ENCODE measurements around the gene PRPSAP2. TPM values are rescaled to one million over a fixed set of nuclear protein-coding genes. Genes with fewer than 3 reads are reported as not detected.

PRPSAP2 gene
- total and polyA plus RNA-seq, 2 of the 8 experiments (the other 6 are each of a cell fraction or from before 2014, with no cell fraction given) = 28.7 to 50.5 TPM

DNA sequence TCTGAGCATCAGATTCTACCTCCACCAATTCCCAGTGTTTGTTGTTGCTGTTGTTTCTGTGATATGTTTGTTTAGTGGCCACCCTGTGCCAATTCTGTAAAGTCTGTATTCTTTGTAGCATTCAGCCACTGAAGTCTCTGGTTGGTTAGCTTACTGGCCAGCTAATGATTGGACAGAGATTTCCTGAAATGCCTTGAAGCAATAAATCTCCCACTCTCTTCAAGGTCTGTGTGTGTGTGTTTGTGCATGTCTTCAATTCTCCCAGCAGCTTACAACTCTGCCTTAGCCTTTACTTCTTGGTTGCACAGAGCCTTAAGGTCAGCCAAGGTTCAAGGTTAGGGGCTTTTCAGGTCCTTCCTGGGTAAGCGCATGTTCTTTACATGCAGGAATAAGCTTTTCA lies 38.2 kb downstream of the PRPSAP2 start:
- H2AFZ ChIP-seq (ENCODE audit: low read length) = no peak overlapping the region
- peaks cover 2% of the 10 kb centered on the region; the same call in 1 of the 2 replicates for H3K79me1 ChIP-seq (ENCODE audit: low read depth, low read length)
- no peaks in the 10 kb centered on the region; a peak in 1 of 4 replicates for H3K79me2 ChIP-seq (ENCODE audit: control insufficient read depth in 1 of 2, insufficient read depth in 2 of 2, low read length in 2 of 2)
- ChIA-PET CTCF (ENCODE audit: partially characterized antibody) (interaction anchor here (1.0 to 1.8 kb wide), 3 partner anchors 10 to 22 kb away, joined by 3 to 4 read pairs (median 3); no protein-coding TSS in a partner anchor), POLR2A (ENCODE audit: partially characterized antibody) (interaction anchor here (1.2 to 1.6 kb wide), 4 partner anchors 13 to 35 kb away, joined by 3 to 4 read pairs (median 4); no protein-coding TSS in a partner anchor)
- no peak overlapping the region for H3K56ac ChIP-seq (replicated peaks; ENCODE audit: insufficient read length, low read depth, low read length)
- no peaks in the 10 kb centered on the region for H3K9me3 ChIP-seq (ENCODE audit: insufficient read depth in 2 of 2, low read depth in 1 of 2, low read length in 1 of 2)
- H2BK120ac ChIP-seq (replicated peaks; ENCODE audit: low read depth, low read length) = no peak overlapping the region
- H2BK20ac ChIP-seq (ENCODE audit: low read length) = no peak overlapping the region
- no peaks in the 10 kb centered on the region for H4K20me1 ChIP-seq (replicated peaks in 1 of 2; ENCODE audit: control insufficient read depth in 1 of 2, insufficient read depth in 2 of 2, low read length in 2 of 2)
- H3K27ac ChIP-seq (ENCODE audit: low read depth, low read length) = no peak overlapping the region
- no peak overlapping the region for H2BK15ac ChIP-seq (ENCODE audit: low read length)
- 94% methylated on average over 1 of the region's 1 CpG; no CpG with 5 or more reads in 1 of the 2 experiments for WGBS, 2 experiments (ENCODE audit: extremely low coverage in 1 of 2, insufficient coverage in 1 of 2, insufficient read length in 1 of 2, insufficient replicate concordance in 2 of 2, low coverage in 1 of 2, low lambda C conversion rate in 2 of 2, missing lambda C conversion rate in 1 of 2)
- no peak overlapping the region for H3K4me2 ChIP-seq (ENCODE audit: insufficient read depth in 1 of 2, low read depth in 2 of 2, low read length in 2 of 2)
- no peak overlapping the region for H3K23ac ChIP-seq (ENCODE audit: insufficient read length)
- H2BK5ac ChIP-seq (ENCODE audit: low read depth, low read length) = no peak overlapping the region
- no peak overlapping the region for H4K91ac ChIP-seq (replicated peaks; ENCODE audit: insufficient read length, low read length)
- no peak overlapping the region for H3K18ac ChIP-seq (ENCODE audit: extremely low read depth, low read length)
- H3K27me3 ChIP-seq (replicated peaks in 1 of 4; ENCODE audit: control insufficient read depth in 3 of 4, extremely low read depth in 1 of 4, insufficient read depth in 3 of 4, low read length in 3 of 4) = no peaks in the 10 kb centered on the region
- no peak overlapping the region for H4K8ac ChIP-seq (ENCODE audit: extremely low read depth, insufficient read depth, low read length)
- no peak overlapping the region for H4K5ac ChIP-seq (ENCODE audit: insufficient read length, low read depth, low read length)
- no peak for FAIRE-seq
- no peak overlapping the region for H2AK5ac ChIP-seq (ENCODE audit: low read depth, low read length)
- no peak overlapping the region for H2BK12ac ChIP-seq (ENCODE audit: low read depth, low read length)
- no peaks in the 10 kb centered on the region for H3K4me1 ChIP-seq (replicated peaks in 1 of 4; ENCODE audit: control insufficient read depth in 3 of 4, insufficient read depth in 4 of 4, low read length in 3 of 4)
- no peak for DNase-seq (ENCODE audit: low read depth in 1 of 2, low spot score in 2 of 2)
- no peak overlapping the region for H3K9ac ChIP-seq (replicated peaks in 1 of 4; ENCODE audit: extremely low read depth in 1 of 4, low read depth in 3 of 4, low read length in 3 of 4)
- no peaks in the 10 kb centered on the region; the same call in 1 of the 2 replicates for H3K23me2 ChIP-seq (ENCODE audit: low read depth, low read length)
- no peak overlapping the region for H3K4ac ChIP-seq (replicated peaks; ENCODE audit: insufficient read length, low read depth, low read length)
- no peak overlapping the region for H3K14ac ChIP-seq (ENCODE audit: insufficient read length)
- no peak overlapping the region for H3K4me3 ChIP-seq (ENCODE audit: extremely low read depth in 1 of 4, insufficient read depth in 2 of 4, low read depth in 3 of 4, low read length in 4 of 4)
- TF ChIP-seq ATF3 (IDR thresholded peaks at IDR 0.05; ENCODE audit: insufficient read depth, low read depth, low read length) (no peak), RFX5 (IDR thresholded peaks at IDR 0.05; ENCODE audit: borderline replicate concordance, low read depth, low read length) (no peak), RAD21 (IDR thresholded peaks at IDR 0.05 in 1 of 2, conservative IDR thresholded peaks at IDR 0.05 in 1 of 2; ENCODE audit: low read depth in 2 of 2, low read length in 2 of 2) (no peak), TAF7 (optimal IDR thresholded peaks at IDR 0.05; ENCODE audit: borderline replicate concordance, low read depth, low read length) (no peak), TAF1 (IDR thresholded peaks at IDR 0.05; ENCODE audit: low read depth, low read length) (no peak), POU5F1 (IDR thresholded peaks at IDR 0.05; ENCODE audit: low read depth, low read length) (no peak), ZNF274 (IDR thresholded peaks at IDR 0.05; ENCODE audit: borderline replicate concordance, extremely low read depth, low read length) (no peak)
- peaks cover 4 to 23% (median 12%) of the 10 kb centered on the region in 4 experiments; a peak in 6 of 8 replicates for H3K36me3 ChIP-seq (ENCODE audit: control insufficient read depth in 2 of 4, insufficient read depth in 4 of 4, low read length in 3 of 4)

Data from H1 (cell line).